ENCODE measurements around the gene NKAIN2.

DNA sequence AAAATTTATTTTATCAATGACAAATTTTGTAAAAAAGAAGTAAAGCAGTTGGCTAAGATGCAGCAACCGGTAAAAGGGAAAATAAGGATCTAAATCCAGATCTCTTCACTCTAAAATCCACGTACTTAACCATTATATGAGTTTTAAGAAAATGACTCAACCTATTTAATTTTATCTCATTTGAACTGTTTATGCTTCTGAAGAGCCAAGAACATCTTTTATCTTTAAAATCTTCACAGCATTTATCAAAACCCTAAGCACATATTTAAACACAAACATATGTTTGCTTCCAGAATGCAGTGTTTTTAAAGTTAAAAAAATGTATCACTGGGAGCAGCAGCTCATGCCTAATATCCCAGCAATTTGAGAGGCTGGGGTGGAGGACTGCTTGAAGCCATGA is 339.2 kb downstream of the NKAIN2 start:
- TF ChIP-seq CTCF (IDR thresholded peaks at IDR 0.05) = no peak
- TF ChIP-seq RAD21 (IDR thresholded peaks at IDR 0.05; ENCODE audit: low read length) = no peak

All from SK-N-SH (cell line).